Measurements from ENCODE around the gene RPP40. TPM values are rescaled to one million over a fixed set of nuclear protein-coding genes. Genes with fewer than 3 reads are reported as not detected.
A peak's percentile ranks its signal among the peaks of the same experiment; 100 is the strongest.

Gene RPP40, protein sequence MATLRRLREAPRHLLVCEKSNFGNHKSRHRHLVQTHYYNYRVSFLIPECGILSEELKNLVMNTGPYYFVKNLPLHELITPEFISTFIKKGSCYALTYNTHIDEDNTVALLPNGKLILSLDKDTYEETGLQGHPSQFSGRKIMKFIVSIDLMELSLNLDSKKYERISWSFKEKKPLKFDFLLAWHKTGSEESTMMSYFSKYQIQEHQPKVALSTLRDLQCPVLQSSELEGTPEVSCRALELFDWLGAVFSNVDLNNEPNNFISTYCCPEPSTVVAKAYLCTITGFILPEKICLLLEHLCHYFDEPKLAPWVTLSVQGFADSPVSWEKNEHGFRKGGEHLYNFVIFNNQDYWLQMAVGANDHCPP
- polyA plus RNA-seq (2012; rRNA removed): 8.3 and 9.8 TPM in 2 replicates
- 13.2 and 14.1 TPM in 2 replicates for polyA plus RNA-seq (2012; cell fraction: cytosol; rRNA removed)
- polyA plus RNA-seq (2012; cell fraction: nucleus; rRNA removed): 3.9 and 9.2 TPM in 2 replicates

GRCh38 chr6:5003604-5004372, at the start of gene RPP40:
Gene RPP40 (minus strand): TSS chr6:5004037. CDS start chr6:5004002, 35 bp downstream.
- Histone ChIP-seq H4K20me1 (ENCODE audit: insufficient read depth) (no peaks in the 10 kb centered on the region), H3K36me3 (replicated peaks in 1 of 2; ENCODE audit: control insufficient read depth in 1 of 2, insufficient read depth in 2 of 2, low read length in 1 of 2) (peaks cover 16 to 21% of the 10 kb centered on the region in 2 experiments), H2AFZ (ENCODE audit: low read depth) (peak within 1 kb of the TSS; percentile 99), H3K4me2 (peak within 1 kb of the TSS; percentile 96), H3K9me2 (no peaks in the 10 kb centered on the region), H3K9me3 (no peaks in the 10 kb centered on the region), H3K4me3 (ENCODE audit: low read depth in 2 of 2, low read length in 1 of 2) (peak within 1 kb of the TSS; percentile 51 to 76), H3K4me1 (ENCODE audit: control insufficient read depth in 1 of 2, insufficient read depth in 2 of 2, low read depth in 1 of 2, low read length in 1 of 2) (peaks cover 0 to 2% of the 10 kb centered on the region in 2 experiments; a peak in 2 of 4 replicates), H3F3A (replicated peaks; ENCODE audit: insufficient read depth) (no peaks in the 10 kb centered on the region), H3K27ac (ENCODE audit: low read depth in 2 of 2, low read length in 1 of 2) (peak within 1 kb of the TSS; percentile 74 to 87), H3K79me2 (ENCODE audit: insufficient read depth) (no peaks in the 10 kb centered on the region), H3K9ac (peak within 1 kb of the TSS; percentile 80), H3K27me3 (ENCODE audit: insufficient read depth) (no peaks in the 10 kb centered on the region)
- ChIA-PET CTCF (interaction anchor here (0.6 to 1.9 kb wide), 8 partner anchors 9 to 544 kb away, joined by 3 to 5 read pairs (median 3); no protein-coding TSS in a partner anchor), POLR2A (interaction anchor here (0.6 to 1.5 kb wide), 4 partner anchors 47 to 1896 kb away, joined by 3 to 4 read pairs (median 3); partner anchors contain the start of genes CDYL and ECI2)
- 0% methylated on average over 21 of the region's 64 CpGs for WGBS (ENCODE audit: low lambda C conversion rate)
- DNase-seq: peak; percentile 96
- TF ChIP-seq FOXJ3 (CRISPR knock-in tag; IDR thresholded peaks at IDR 0.05) (no peak), POLR2AphosphoS5 (IDR thresholded peaks at IDR 0.05; ENCODE audit: low read depth, low read length) (peak; percentile 64), YY1 (IDR thresholded peaks at IDR 0.05; ENCODE audit: low read depth) (peak; percentile 75), TAF1 (IDR thresholded peaks at IDR 0.05; ENCODE audit: borderline replicate concordance, low read depth, low read length) (peak; percentile 75), NRF1 (IDR thresholded peaks at IDR 0.05; ENCODE audit: low read depth, low read length) (peak; percentile 32; the same call in 1 of the 2 replicates), JUND (IDR thresholded peaks at IDR 0.05) (no peak), MXI1 (IDR thresholded peaks at IDR 0.05; ENCODE audit: low read depth, low read length) (peak; percentile 96), TCF12 (IDR thresholded peaks at IDR 0.05) (no peak), RAD21 (IDR thresholded peaks at IDR 0.05; ENCODE audit: low read length) (peak; percentile 21), TEAD4 (IDR thresholded peaks at IDR 0.05; ENCODE audit: borderline replicate concordance, insufficient read depth) (no peak), EP300 (IDR thresholded peaks at IDR 0.05; ENCODE audit: borderline replicate concordance in 1 of 2, low read depth in 1 of 2, low read length in 1 of 2) (no peak), RXRA (IDR thresholded peaks at IDR 0.05; ENCODE audit: borderline replicate concordance, low read depth) (no peak), GABPA (IDR thresholded peaks at IDR 0.05; ENCODE audit: low read depth) (peak; percentile 39; the same call in 1 of the 2 replicates), MAX (IDR thresholded peaks at IDR 0.05; ENCODE audit: low read depth) (peak; percentile 99), RCOR1 (IDR thresholded peaks at IDR 0.05; ENCODE audit: low read length) (no peak), FOSL2 (IDR thresholded peaks at IDR 0.05; ENCODE audit: borderline replicate concordance, low read depth) (no peak), CHD2 (IDR thresholded peaks at IDR 0.05; ENCODE audit: low read length, partially characterized antibody) (peak; percentile 83), EZH2phosphoT487 (IDR thresholded peaks at IDR 0.05; ENCODE audit: borderline replicate concordance, low read depth) (no peak)
- TF ChIP-seq, protein P1, sequence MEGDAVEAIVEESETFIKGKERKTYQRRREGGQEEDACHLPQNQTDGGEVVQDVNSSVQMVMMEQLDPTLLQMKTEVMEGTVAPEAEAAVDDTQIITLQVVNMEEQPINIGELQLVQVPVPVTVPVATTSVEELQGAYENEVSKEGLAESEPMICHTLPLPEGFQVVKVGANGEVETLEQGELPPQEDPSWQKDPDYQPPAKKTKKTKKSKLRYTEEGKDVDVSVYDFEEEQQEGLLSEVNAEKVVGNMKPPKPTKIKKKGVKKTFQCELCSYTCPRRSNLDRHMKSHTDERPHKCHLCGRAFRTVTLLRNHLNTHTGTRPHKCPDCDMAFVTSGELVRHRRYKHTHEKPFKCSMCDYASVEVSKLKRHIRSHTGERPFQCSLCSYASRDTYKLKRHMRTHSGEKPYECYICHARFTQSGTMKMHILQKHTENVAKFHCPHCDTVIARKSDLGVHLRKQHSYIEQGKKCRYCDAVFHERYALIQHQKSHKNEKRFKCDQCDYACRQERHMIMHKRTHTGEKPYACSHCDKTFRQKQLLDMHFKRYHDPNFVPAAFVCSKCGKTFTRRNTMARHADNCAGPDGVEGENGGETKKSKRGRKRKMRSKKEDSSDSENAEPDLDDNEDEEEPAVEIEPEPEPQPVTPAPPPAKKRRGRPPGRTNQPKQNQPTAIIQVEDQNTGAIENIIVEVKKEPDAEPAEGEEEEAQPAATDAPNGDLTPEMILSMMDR (IDR thresholded peaks at IDR 0.05): peak; percentile 82
- TF ChIP-seq, protein P2, sequence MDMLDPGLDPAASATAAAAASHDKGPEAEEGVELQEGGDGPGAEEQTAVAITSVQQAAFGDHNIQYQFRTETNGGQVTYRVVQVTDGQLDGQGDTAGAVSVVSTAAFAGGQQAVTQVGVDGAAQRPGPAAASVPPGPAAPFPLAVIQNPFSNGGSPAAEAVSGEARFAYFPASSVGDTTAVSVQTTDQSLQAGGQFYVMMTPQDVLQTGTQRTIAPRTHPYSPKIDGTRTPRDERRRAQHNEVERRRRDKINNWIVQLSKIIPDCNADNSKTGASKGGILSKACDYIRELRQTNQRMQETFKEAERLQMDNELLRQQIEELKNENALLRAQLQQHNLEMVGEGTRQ (IDR thresholded peaks at IDR 0.05; ENCODE audit: borderline replicate concordance, low read depth, low read length): no peak
- TF ChIP-seq, protein P3, sequence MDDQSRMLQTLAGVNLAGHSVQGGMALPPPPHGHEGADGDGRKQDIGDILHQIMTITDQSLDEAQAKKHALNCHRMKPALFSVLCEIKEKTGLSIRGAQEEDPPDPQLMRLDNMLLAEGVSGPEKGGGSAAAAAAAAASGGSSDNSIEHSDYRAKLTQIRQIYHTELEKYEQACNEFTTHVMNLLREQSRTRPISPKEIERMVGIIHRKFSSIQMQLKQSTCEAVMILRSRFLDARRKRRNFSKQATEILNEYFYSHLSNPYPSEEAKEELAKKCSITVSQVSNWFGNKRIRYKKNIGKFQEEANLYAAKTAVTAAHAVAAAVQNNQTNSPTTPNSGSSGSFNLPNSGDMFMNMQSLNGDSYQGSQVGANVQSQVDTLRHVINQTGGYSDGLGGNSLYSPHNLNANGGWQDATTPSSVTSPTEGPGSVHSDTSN (IDR thresholded peaks at IDR 0.05): no peak
- TF ChIP-seq, protein P4, sequence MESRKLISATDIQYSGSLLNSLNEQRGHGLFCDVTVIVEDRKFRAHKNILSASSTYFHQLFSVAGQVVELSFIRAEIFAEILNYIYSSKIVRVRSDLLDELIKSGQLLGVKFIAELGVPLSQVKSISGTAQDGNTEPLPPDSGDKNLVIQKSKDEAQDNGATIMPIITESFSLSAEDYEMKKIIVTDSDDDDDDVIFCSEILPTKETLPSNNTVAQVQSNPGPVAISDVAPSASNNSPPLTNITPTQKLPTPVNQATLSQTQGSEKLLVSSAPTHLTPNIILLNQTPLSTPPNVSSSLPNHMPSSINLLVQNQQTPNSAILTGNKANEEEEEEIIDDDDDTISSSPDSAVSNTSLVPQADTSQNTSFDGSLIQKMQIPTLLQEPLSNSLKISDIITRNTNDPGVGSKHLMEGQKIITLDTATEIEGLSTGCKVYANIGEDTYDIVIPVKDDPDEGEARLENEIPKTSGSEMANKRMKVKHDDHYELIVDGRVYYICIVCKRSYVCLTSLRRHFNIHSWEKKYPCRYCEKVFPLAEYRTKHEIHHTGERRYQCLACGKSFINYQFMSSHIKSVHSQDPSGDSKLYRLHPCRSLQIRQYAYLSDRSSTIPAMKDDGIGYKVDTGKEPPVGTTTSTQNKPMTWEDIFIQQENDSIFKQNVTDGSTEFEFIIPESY (IDR thresholded peaks at IDR 0.05; ENCODE audit: borderline replicate concordance, low read depth): no peak

Measured in SK-N-SH (cell line).